Ovary (tissue), 9 donors: Measurements from ENCODE around the gene NKX1-1. TPM values are rescaled to one million over a fixed set of nuclear protein-coding genes. Genes with fewer than 3 reads are reported as not detected.
A peak's percentile ranks its signal among the peaks of the same experiment; 100 is the strongest.

ENCODE experiments used
- DNase-seq, 5 donors: peaks; one replicate each; pipeline ENCODE4 v3.0.0-alpha.2; 2019 to 2020
- H3K27ac ChIP-seq, 2 donors: fragments of 200-600 bp; one replicate each; pipeline versions ENCODE4 v1.5.1 to v1.8.0; 2019 to 2022
- H3K27me3 ChIP-seq: fragments of 200-600 bp; one replicate; pipeline ENCODE4 v1.8.0; 2022
- H3K36me3 ChIP-seq: fragments of 200-600 bp; sonication (generic); one replicate; pipeline ENCODE4 v1.5.1; 2019
- H3K4me1 ChIP-seq: one replicate; pipeline ENCODE4 v1.8.1; 2013; ENCODE audit warnings: mild to moderate bottlenecking, moderate library complexity; ENCODE audit not compliant: insufficient read depth
- H3K4me3 ChIP-seq: fragments of 200-600 bp; sonication (generic); one replicate; pipeline ENCODE4 v1.5.1; 2017
- H3K9me3 ChIP-seq, 2 donors: fragments of 200-600 bp in 1 of 2; sonication (generic) in 1 of 2; one replicate each; pipeline versions ENCODE4 v1.5.1 to v1.8.1; 2013 to 2019; ENCODE audit warnings: mild to moderate bottlenecking in 1 of 2, moderate library complexity in 1 of 2
- CTCF ChIP-seq, 3 donors: fragments of 450-650 bp in 2 of 3; fragments of 200-600 bp in 1 of 3; IDR thresholded peaks; one replicate each; pipeline versions ENCODE4 v1.5.1 to v1.8.0; 2016 to 2022; ENCODE audit warnings: antibody characterized with exemption in 3 of 3, mild to moderate bottlenecking in 1 of 3
- EP300 ChIP-seq: sonication (generic); formaldehyde crosslinking; IDR thresholded peaks from one replicate; pipeline ENCODE4 v1.6.1; 2017; ENCODE audit warnings: antibody characterized with exemption
- POLR2A ChIP-seq: fragments of 450-650 bp; IDR thresholded peaks from one replicate; pipeline ENCODE4 v1.6.1; 2017; ENCODE audit warnings: antibody characterized with exemption, mild to moderate bottlenecking, moderate library complexity
- WGBS, 3 donors: extraction: QIAGEN DNeasy Blood & Tissue Kit in 1 of 3; methylation state at CpG; one replicate each; pipeline versions ENCODE4 v1.1.5 to v1.1.7; 2013 to 2017; 5-methylcytosine and 5-hydroxymethylcytosine counted together
- intact Hi-C, 4 donors: fragments of 100-400 bp; cut with DNase I; formaldehyde crosslinking; loops; one replicate each; pipeline versions ENCODE4 v1.11.0 to v1.15.1; 2022 to 2023
- polyA plus RNA-seq, 2 donors: library from polyadenylated mRNA; stranded (reverse); fragments of 200-250 nt in 1 of 2; fragments of 350-450 nt in 1 of 2; fragmentation: Illumina TruSeq in 1 of 2; extraction: RNeasy Lipid Tissue Mini Kit (QIAGEN cat#74804) in 1 of 2; gene quantifications; one replicate each; pipeline ENCODE4 v1.2.3, GENCODE V29; 2013 to 2014
- total RNA-seq, 7 donors: library from RNA; depleted of rRNA in 2 of 7; stranded (reverse); fragments of >200 nt in 2 of 7; fragmentation: NEBNext Ultra II Directional in 3 of 7; extraction: Animal tissue kit (Norgen Biotek cat#: 25700) in 3 of 7; gene quantifications; one replicate each; pipeline versions ENCODE4 v1.1.0 to v1.2.4, GENCODE V29; 2016 to 2023
- donor health status: DM: no; HTN: no; CAD: no; lungs with moderate emphysema.
- donor health status: DM: no; HTN: no; CAD: no.
- donor health status: Bipolar disorder and iron deficiency.
- donor health status: DM: yes; HTN: yes; CAD: no.
- donor health status: DM: no; HTN: no; CAD: no.
- donor health status: DM: yes; HTN: yes; CAD: no.

NKX1-1 gene
- total and polyA plus RNA-seq, 9 donors = not detected

- 38 to 47% (median 44%) methylated on average over 17 of the region's 17 CpGs for WGBS, 3 donors
- H3K9me3 ChIP-seq = no peaks in the 10 kb centered on the region
- peaks cover 3% of the 10 kb centered on the region for H3K27me3 ChIP-seq
- intact Hi-C loops = no loop called here
- no peak overlapping the region for H3K27ac ChIP-seq
- H3K4me3 ChIP-seq = no peak overlapping the region
- TF ChIP-seq CTCF (IDR thresholded peaks at IDR 0.05) = no peak
- no peak for TF ChIP-seq POLR2A
- TF ChIP-seq EP300 = no peak
- no peaks in the 10 kb centered on the region for H3K36me3 ChIP-seq
- no peak for DNase-seq
- H3K4me1 ChIP-seq = peaks cover 3% of the 10 kb centered on the region
These were observed 5.5 kb upstream of the NKX1-1 start for GRCh38 chr4:1411436-1412375.

GRCh38 chr4:1410491-1411325 lies 4.5 kb upstream of the NKX1-1 start:
- no peak for TF ChIP-seq POLR2A
- TF ChIP-seq CTCF (IDR thresholded peaks at IDR 0.05) = no peak
- no peak for TF ChIP-seq EP300
- Histone ChIP-seq H3K27me3 (peaks cover 4% of the 10 kb centered on the region), H3K27ac (no peak overlapping the region), H3K4me1 (peaks cover 3% of the 10 kb centered on the region), H3K4me3 (no peak overlapping the region), H3K36me3 (no peaks in the 10 kb centered on the region), H3K9me3 (no peaks in the 10 kb centered on the region)
- 14 to 18% (median 17%) methylated on average over 48 of the region's 48 CpGs for WGBS, 3 donors
- intact Hi-C loops = no loop called here
- peak in 4 of 5 donors; percentile 37 to 74 (median 68) for DNase-seq

GRCh38 chr4:1409491-1410425 lies 3.5 kb upstream of the NKX1-1 start:
- H3K27me3 ChIP-seq = peaks cover 4% of the 10 kb centered on the region
- peak in 1 of 5 donors; percentile 10 for DNase-seq

More at GRCh38 chr4:1409491-1410425, 3.5 kb upstream of the NKX1-1 start:
- Histone ChIP-seq H3K4me1 (peaks cover 3% of the 10 kb centered on the region), H3K36me3 (no peaks in the 10 kb centered on the region), H3K27ac (no peak overlapping the region), H3K9me3 (no peaks in the 10 kb centered on the region), H3K4me3 (no peak overlapping the region)
- TF ChIP-seq CTCF (IDR thresholded peaks at IDR 0.05) = no peak
- no peak for TF ChIP-seq POLR2A
- TF ChIP-seq EP300 = no peak
- intact Hi-C loops = no loop called here
- WGBS, 3 donors = 36 to 40% (median 38%) methylated on average over 27 of the region's 27 CpGs
